GM19455 (cell line): ENCODE results near the gene TREML4.

Experiments used
- ATAC-seq: cut with Tn5 transposase; IDR thresholded peaks from one replicate; pipeline ENCODE4 v1.9.1; 2021; ENCODE audit not compliant: unreplicated experiment

Gene TREML4

GRCh38 chr6:41252401-41253169, 24.4 kb downstream of the TREML4 start:
- no peak for ATAC-seq

- ATAC-seq: no peak
Observed at GRCh38 chr6:41255110-41255509, 27.0 kb downstream of the TREML4 start.

- peak; percentile 13 for ATAC-seq
Observed at GRCh38 chr6:41255638-41256246, 27.6 kb downstream of the TREML4 start.

GRCh38 chr6:41256383-41256782, 28.2 kb downstream of the TREML4 start:
- ATAC-seq: peak; percentile 86

- no peak for ATAC-seq
Observed at GRCh38 chr6:41257369-41258195, 29.4 kb downstream of the TREML4 start.

GRCh38 chr6:41258196-41258493, 30.0 kb downstream of the TREML4 start:
- ATAC-seq: no peak

GRCh38 chr6:41262401-41262800, 34.3 kb downstream of the TREML4 start:
- ATAC-seq: no peak

GRCh38 chr6:41263267-41263666, 35.1 kb downstream of the TREML4 start:
- no peak for ATAC-seq

- no peak for ATAC-seq
Observed at GRCh38 chr6:41266541-41266940, 38.4 kb downstream of the TREML4 start.

- ATAC-seq: no peak
Observed at GRCh38 chr6:41268478-41268877, 40.3 kb downstream of the TREML4 start.

GRCh38 chr6:41269166-41269565, 41.0 kb downstream of the TREML4 start:
- no peak for ATAC-seq

GRCh38 chr6:41269716-41270115, 41.6 kb downstream of the TREML4 start:
- ATAC-seq: no peak

- ATAC-seq: no peak
Observed at GRCh38 chr6:41271901-41272395, 43.8 kb downstream of the TREML4 start.

GRCh38 chr6:41272591-41273240, 44.6 kb downstream of the TREML4 start:
- ATAC-seq: no peak

GRCh38 chr6:41273714-41274113, 45.6 kb downstream of the TREML4 start:
- no peak for ATAC-seq

GRCh38 chr6:41274256-41274655, 46.1 kb downstream of the TREML4 start:
- ATAC-seq: no peak

- no peak for ATAC-seq
Observed at GRCh38 chr6:41275489-41275888, 47.3 kb downstream of the TREML4 start.

GRCh38 chr6:41277605-41278004, 49.5 kb downstream of the TREML4 start:
- ATAC-seq: no peak

GRCh38 chr6:41278699-41279405, 50.7 kb downstream of the TREML4 start:
- no peak for ATAC-seq

- ATAC-seq: no peak
Observed at GRCh38 chr6:41280381-41281057, 52.4 kb downstream of the TREML4 start.
